ENCODE results near the gene RAPGEF1.

DNA sequence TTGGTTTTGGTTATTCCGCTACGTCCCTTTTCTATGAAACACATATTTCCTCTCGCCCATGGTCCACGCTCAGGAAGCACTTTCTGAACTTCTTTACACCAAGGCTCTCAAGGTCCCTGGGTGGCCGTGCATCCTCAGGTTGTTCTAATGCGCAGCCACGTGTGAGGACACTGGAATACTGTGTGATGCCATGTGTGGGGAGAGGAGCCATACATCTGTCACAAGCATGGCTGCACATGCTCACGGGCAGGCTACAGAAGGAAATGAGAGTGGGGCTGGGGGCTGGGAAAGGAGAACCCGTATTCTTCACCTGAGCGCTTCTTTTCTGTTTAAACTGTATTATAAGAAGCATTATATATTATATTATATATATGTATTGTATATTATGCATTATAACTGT, 157.8 kb downstream of the RAPGEF1 start:
- no peak for TF ChIP-seq POLR2A (IDR thresholded peaks at IDR 0.05)
- TF ChIP-seq, protein P1, sequence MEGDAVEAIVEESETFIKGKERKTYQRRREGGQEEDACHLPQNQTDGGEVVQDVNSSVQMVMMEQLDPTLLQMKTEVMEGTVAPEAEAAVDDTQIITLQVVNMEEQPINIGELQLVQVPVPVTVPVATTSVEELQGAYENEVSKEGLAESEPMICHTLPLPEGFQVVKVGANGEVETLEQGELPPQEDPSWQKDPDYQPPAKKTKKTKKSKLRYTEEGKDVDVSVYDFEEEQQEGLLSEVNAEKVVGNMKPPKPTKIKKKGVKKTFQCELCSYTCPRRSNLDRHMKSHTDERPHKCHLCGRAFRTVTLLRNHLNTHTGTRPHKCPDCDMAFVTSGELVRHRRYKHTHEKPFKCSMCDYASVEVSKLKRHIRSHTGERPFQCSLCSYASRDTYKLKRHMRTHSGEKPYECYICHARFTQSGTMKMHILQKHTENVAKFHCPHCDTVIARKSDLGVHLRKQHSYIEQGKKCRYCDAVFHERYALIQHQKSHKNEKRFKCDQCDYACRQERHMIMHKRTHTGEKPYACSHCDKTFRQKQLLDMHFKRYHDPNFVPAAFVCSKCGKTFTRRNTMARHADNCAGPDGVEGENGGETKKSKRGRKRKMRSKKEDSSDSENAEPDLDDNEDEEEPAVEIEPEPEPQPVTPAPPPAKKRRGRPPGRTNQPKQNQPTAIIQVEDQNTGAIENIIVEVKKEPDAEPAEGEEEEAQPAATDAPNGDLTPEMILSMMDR (IDR thresholded peaks at IDR 0.05), result no peak

Data from testis (tissue), 2 donors.